Iris pigment epithelial cell (primary cell): ENCODE data around the gene RUNX2.

Source experiments
- DNase-seq: peaks from one replicate; pipeline ENCODE4 v3.0.0-alpha.2; 2011; ENCODE audit warnings: low read depth

Gene RUNX2

GRCh38 chr6:45709781-45710220, 381.7 kb downstream of the RUNX2 start:
- no peak for DNase-seq

- DNase-seq: peak; percentile 47
Observed at GRCh38 chr6:45710304-45710821, 382.2 kb downstream of the RUNX2 start.

DNA sequence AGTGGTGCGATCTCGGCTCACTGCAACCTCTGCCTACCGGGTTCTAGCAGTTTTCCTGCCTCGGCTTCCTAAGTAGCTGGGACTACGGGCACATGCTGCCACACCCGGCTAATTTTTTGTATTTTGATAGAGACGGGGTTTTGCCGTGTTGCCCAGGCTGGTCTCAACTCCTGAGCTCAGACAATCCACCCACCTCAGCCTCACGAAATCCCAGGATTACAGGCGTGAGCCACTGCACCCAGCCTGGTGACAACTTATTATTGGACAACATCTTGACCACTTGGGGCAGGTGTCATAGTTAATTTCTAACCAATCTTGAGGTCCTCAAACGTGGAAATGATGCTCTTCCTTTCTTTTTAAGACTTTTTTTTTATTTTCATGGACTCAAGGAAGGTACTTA, 383.9 kb downstream of the RUNX2 start:
- DNase-seq: no peak

GRCh38 chr6:45712786-45713185, 384.7 kb downstream of the RUNX2 start:
- DNase-seq: no peak
